Measurements from ENCODE around the gene SMC1A. TPM values are rescaled to one million over a fixed set of nuclear protein-coding genes. Genes with fewer than 3 reads are reported as not detected.

SMC1A gene
- total RNA-seq, result 17.9 TPM

DNA sequence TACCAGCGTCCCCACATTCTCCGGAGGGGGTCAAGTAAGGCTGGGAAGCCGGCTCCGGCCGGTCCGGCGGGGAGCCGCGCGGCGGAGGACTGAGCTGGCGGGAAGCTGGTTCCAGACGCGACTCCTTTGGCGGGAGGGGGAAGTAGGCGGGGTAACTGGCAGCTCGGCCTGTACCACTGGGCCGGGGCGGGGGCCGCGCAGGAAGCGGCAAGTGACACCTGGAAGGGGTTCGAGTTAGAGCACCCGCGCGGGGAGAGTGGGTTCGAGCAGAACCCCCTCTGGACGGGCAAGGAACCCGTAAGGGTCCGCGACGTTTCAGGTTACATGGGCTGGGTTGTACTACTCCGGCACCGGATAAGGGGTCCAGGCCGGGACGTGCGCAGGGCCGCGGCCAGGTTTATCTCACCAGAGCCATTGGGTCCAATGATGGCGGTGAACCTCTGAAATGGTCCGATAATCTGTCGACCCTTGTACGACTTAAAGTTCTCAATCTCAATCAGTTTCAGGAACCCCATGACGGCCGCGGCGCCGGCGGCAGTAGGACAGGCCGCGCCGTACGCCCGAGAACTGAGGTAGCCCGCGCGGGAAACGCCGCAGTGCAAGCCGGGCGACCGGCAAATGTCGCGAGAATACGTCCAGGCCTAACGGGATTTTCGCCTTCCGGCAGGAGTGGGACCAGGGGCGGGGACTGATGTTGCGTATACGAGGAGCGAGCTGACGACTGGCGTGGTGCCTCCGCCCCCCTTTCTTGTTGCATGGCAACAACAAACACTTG lies at the start of gene SMC1A:
TSS of gene SMC1A (minus strand) at position 569 of the 775 bp plus-strand sequence. CDS start at position 515, 54 bp downstream.

DNA sequence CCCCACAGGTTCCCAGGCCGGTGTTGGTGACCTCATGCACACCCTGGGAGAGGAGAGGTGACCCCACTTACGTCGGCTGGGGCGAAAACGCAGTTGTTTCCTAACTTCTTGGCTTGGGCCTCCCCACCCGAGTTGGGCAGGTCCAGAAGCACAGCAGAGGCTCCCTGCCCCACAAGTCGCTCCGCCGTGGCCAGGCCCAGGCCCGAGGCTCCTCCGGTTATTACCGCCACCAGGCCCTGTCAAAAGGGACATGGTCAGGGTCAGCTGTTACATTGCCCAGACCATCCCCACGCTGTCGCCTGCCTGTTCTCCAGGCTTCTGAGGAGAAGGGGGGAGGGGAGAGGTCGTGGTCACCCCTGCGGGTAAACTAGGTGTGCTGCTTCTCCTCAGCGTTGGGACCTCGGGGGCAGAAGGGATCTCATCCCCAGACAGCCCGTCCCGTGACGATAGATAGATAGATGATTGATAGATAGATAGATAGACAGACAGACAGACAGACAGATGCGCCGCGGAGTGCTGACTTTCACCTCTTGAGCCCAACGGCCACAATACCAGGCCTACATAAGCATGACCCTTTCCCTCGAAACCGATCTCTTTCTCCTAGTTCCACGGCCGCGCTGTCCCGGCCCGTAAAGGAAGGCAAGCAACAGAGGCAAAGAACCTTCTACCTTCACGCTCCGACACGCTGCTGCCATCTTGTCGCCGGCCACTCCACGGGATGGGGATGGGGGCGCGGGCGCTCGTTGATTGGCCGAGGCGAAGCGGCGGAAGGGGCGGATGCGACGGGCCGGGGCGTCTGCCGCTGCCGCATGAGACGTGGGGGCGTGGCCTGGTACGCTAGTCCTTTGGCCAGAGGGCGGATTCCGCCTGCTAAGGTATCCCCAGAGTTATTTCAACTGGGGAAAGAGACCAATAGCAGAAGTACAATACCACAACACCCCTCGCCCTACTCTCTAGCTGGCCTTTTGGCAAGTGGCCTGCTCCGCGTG lies 11.5 kb upstream of the SMC1A start, which contains the start of gene HSD17B10:
TSS of gene HSD17B10 (minus strand) at position 720 of the 989 bp plus-strand sequence. CDS start at position 695, 25 bp downstream.

DNA sequence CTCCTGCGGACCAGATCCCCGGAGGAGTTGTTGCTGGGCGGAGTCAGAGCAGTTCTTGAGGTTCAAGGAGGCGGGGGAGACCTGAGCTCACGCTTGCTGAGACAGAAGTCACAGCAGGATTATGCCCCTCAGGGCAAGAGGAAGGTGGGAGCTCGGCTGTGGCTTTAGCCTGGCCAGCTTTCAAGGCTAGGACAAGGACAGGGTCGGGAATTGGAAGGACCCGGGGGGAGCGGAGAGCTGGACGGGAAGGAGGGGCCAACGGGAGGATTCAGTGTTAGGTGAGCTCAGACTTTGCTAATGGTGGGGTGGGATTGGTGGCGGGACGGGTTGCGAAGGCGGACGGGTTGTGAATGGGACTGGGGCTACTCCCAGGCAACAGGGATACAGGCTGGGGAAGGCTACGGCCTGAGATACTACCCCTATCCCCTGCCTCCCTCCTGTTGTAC lies 430 bp upstream of the SMC1A start, which contains the start of gene RIBC1:
TSS of gene RIBC1 (plus strand) at position 13 of the 446 bp plus-strand sequence. CDS start 3,404 bp downstream, outside the sequence.

Small RNA genes within 50 kb of the gene (small RNA-seq; reads per million reads assigned to genes)
- not detected for gene AC245102.2 (ENCODE audit: low replicate concordance)
- 0.09 reads per million for gene MIR6857 (ENCODE audit: low replicate concordance)
- not detected for gene RF00019 (ENCODE audit: low replicate concordance)
- not detected for gene VTRNA3-1P (ENCODE audit: low replicate concordance)

Other genes starting within 250 kb of the SMC1A start
- 117 TPM for gene KDM5C, start 197.4 kb downstream of the SMC1A start, total RNA-seq
- 11.4 TPM for gene IQSEC2, start 141.1 kb downstream of the SMC1A start, total RNA-seq
- 3.9 TPM for gene RIBC1, start 219 bp upstream of the SMC1A start, total RNA-seq
- gene HSD17B10, start 11.7 kb upstream of the SMC1A start, total RNA-seq, result 66.6 TPM

All from metanephros (tissue), 2 donors.